Caco-2 (cell line): Measurements from ENCODE around the gene CCDC73. TPM values are rescaled to one million over a fixed set of nuclear protein-coding genes. Genes with fewer than 3 reads are reported as not detected.

Experiments
- BruUV-seq: library from RNA; stranded (reverse); fragments of 400-500 nt; replicated peaks from 2 replicates; lab custom pipeline; 2021; lab: Mats Ljungman, UMichigan
- CTCF ChIA-PET: fragments of 300-600 bp; sonication (Branson Sonifier 250); formaldehyde crosslinking; loops from one replicate; lab custom pipeline; 2022; ENCODE audit warnings: antibody characterized with exemption; lab: Charles Lee
- POLR2A ChIA-PET: fragments of 300-600 bp; sonication (Branson Sonifier 250); formaldehyde crosslinking; loops from one replicate; lab custom pipeline; 2022; ENCODE audit warnings: antibody characterized with exemption; lab: Charles Lee
- DNase-seq, 2 experiments: peaks; one replicate each; pipeline versions ENCODE4 v3.0.0 to v3.0.0-alpha.2; 2020 to 2022
- H3K27me3 ChIP-seq: replicated peaks from 2 replicates; pipeline ENCODE4 v1.6.0; 2011; ENCODE audit warnings: low read length; ENCODE audit not compliant: control insufficient read depth, insufficient read depth
- H3K36me3 ChIP-seq: 2 replicates; pipeline ENCODE4 v1.5.1; 2011; ENCODE audit warnings: low read length; ENCODE audit not compliant: control insufficient read depth, insufficient read depth
- H3K4me1 ChIP-seq: fragments of 250-450 bp; sonication (Bioruptor Pico); 2 replicates; pipeline ENCODE4 v1.5.1; 2020; ENCODE audit warnings: mild to moderate bottlenecking
- H3K4me3 ChIP-seq: 2 replicates; pipeline ENCODE4 v1.5.1; 2011; ENCODE audit warnings: low read depth, mild to moderate bottlenecking, control low read depth, low read length
- H3K9me3 ChIP-seq: fragments of 250-450 bp; sonication (Bioruptor Pico); 2 replicates; pipeline ENCODE4 v1.5.1; 2020; ENCODE audit warnings: mild to moderate bottlenecking, moderate library complexity
- H3K27ac Mint-ChIP-seq: one replicate; pipeline ENCODE4 v1.8.0; 2022; ENCODE audit warnings: mixed read lengths; ENCODE audit not compliant: unreplicated experiment
- H3K27me3 Mint-ChIP-seq: one replicate; pipeline ENCODE4 v1.8.0; 2022; ENCODE audit warnings: mixed read lengths; ENCODE audit not compliant: insufficient read depth, unreplicated experiment
- H3K36me3 Mint-ChIP-seq: one replicate; pipeline ENCODE4 v1.8.0; 2022; ENCODE audit warnings: mild to moderate bottlenecking, mixed read lengths; ENCODE audit not compliant: insufficient read depth, unreplicated experiment
- H3K4me1 Mint-ChIP-seq: one replicate; pipeline ENCODE4 v1.8.0; 2022; ENCODE audit warnings: low read depth, mixed read lengths; ENCODE audit not compliant: unreplicated experiment
- H3K4me3 Mint-ChIP-seq: one replicate; pipeline ENCODE4 v1.8.0; 2022; ENCODE audit warnings: mild to moderate bottlenecking, moderate library complexity, mixed read lengths; ENCODE audit not compliant: unreplicated experiment
- H3K9me3 Mint-ChIP-seq: one replicate; pipeline ENCODE4 v1.8.0; 2022; ENCODE audit warnings: mixed read lengths; ENCODE audit not compliant: unreplicated experiment
- CTCF ChIP-seq, 2 experiments: fragments of 200-600 bp in 1 of 2; IDR thresholded peaks; 1 replicate in 1 of 2; 2 replicates in 1 of 2; pipeline versions ENCODE4 v1.5.1 to v1.8.0; 2011 to 2022; ENCODE audit warnings: antibody characterized with exemption in 1 of 2, control low read depth in 1 of 2, inconsistent platforms in 1 of 2, low read depth in 1 of 2, low read length in 1 of 2, mild to moderate bottlenecking in 1 of 2, moderate library complexity in 1 of 2; ENCODE audit not compliant: insufficient read depth in 1 of 2, severe bottlenecking in 1 of 2, unreplicated experiment in 1 of 2
- intact Hi-C: fragments of 100-400 bp; cut with micrococcal nuclease; formaldehyde crosslinking; loops from one replicate; pipeline ENCODE4 v1.10.0; 2022; ENCODE audit not compliant: unreplicated experiment
- total RNA-seq: library from RNA; stranded (reverse); gene quantifications from 2 replicates; pipeline ENCODE4 v1.2.3, GENCODE V29; 2022

Gene CCDC73
- total RNA-seq, 1 experiment from 2014 or later, result not detected

- POLR2A ChIA-PET, result no interaction called here
- Histone ChIP-seq H3K27me3 (no peaks in the 10 kb centered on the region), H3K36me3 (no peaks in the 10 kb centered on the region), H3K4me1 (peaks cover 23% of the 10 kb centered on the region), H3K9me3 (no peaks in the 10 kb centered on the region), H3K4me3 (no peak overlapping the region)
- Mint-ChIP-seq H3K27me3 (no peaks in the 10 kb centered on the region), H3K4me1 (peaks cover 12% of the 10 kb centered on the region), H3K27ac (no peak overlapping the region), H3K9me3 (no peaks in the 10 kb centered on the region), H3K36me3 (peaks cover 6% of the 10 kb centered on the region), H3K4me3 (no peak overlapping the region)
- DNase-seq, result no peak
- CTCF ChIA-PET, result interaction anchor here (0.5 kb wide), 1 partner anchor 284 kb away, joined by 3 read pairs; no protein-coding TSS in a partner anchor
- no TSS peak for BruUV-seq
- no peak for TF ChIP-seq CTCF (IDR thresholded peaks at IDR 0.05; ENCODE audit: insufficient read depth in 1 of 2, low read depth in 1 of 2, low read length in 1 of 2, severe bottlenecking in 1 of 2, unreplicated experiment in 1 of 2)
- intact Hi-C loops, result loop anchor here (5.0 kb wide), 1 partner anchor 134 kb away; no protein-coding TSS in a partner anchor
Measured at GRCh38 chr11:32576456-32576855, 218.0 kb downstream of the CCDC73 start.

- Mint-ChIP-seq H3K27me3 (no peaks in the 10 kb centered on the region), H3K4me3 (no peak overlapping the region), H3K4me1 (peaks cover 18% of the 10 kb centered on the region), H3K9me3 (no peaks in the 10 kb centered on the region), H3K27ac (peak overlapping the region; percentile 87), H3K36me3 (peaks cover 6% of the 10 kb centered on the region)
- TF ChIP-seq CTCF (IDR thresholded peaks at IDR 0.05; ENCODE audit: insufficient read depth in 1 of 2, low read depth in 1 of 2, low read length in 1 of 2, severe bottlenecking in 1 of 2, unreplicated experiment in 1 of 2), result no peak
- no TSS peak for BruUV-seq
- peak; percentile 12 to 49 for DNase-seq
- intact Hi-C loops, result loop anchor here (5.0 kb wide), 1 partner anchor 133 kb away; no protein-coding TSS in a partner anchor
- ChIA-PET CTCF (no interaction called here), POLR2A (interaction anchor here (0.9 kb wide), 1 partner anchor 8 kb away, joined by 4 read pairs; the partner anchor contains the start of gene EIF3M)
- no peaks in the 10 kb centered on the region for H3K27me3 ChIP-seq
- H3K9me3 ChIP-seq, result no peaks in the 10 kb centered on the region
- peaks cover 16% of the 10 kb centered on the region for H3K4me1 ChIP-seq
- H3K36me3 ChIP-seq, result no peaks in the 10 kb centered on the region
- H3K4me3 ChIP-seq, result no peak overlapping the region
Measured at GRCh38 chr11:32575070-32575469, 219.4 kb downstream of the CCDC73 start.

- no peak overlapping the region for H3K4me3 Mint-ChIP-seq
- no peak for TF ChIP-seq CTCF (IDR thresholded peaks at IDR 0.05; ENCODE audit: insufficient read depth in 1 of 2, low read depth in 1 of 2, low read length in 1 of 2, severe bottlenecking in 1 of 2, unreplicated experiment in 1 of 2)
- no peak for DNase-seq
- Histone ChIP-seq H3K27me3 (no peaks in the 10 kb centered on the region), H3K9me3 (no peaks in the 10 kb centered on the region), H3K4me1 (peaks cover 16% of the 10 kb centered on the region), H3K4me3 (no peak overlapping the region), H3K36me3 (no peaks in the 10 kb centered on the region)
- intact Hi-C loops, result no loop called here
- H3K27ac Mint-ChIP-seq, result peak overlapping the region; percentile 87
- POLR2A ChIA-PET, result interaction anchor here (0.9 kb wide), 1 partner anchor 9 kb away, joined by 4 read pairs; the partner anchor contains the start of gene EIF3M
- CTCF ChIA-PET, result no interaction called here
- H3K36me3 Mint-ChIP-seq, result peaks cover 6% of the 10 kb centered on the region
- no peaks in the 10 kb centered on the region for H3K27me3 Mint-ChIP-seq
- no peaks in the 10 kb centered on the region for H3K9me3 Mint-ChIP-seq
- H3K4me1 Mint-ChIP-seq, result peaks cover 18% of the 10 kb centered on the region
- no TSS peak for BruUV-seq
Measured at GRCh38 chr11:32574421-32574820, 220.0 kb downstream of the CCDC73 start.
